Brain microvascular endothelial cell (primary cell): Measurements from ENCODE around the gene HBB.

Experiments used
- DNase-seq: peaks from one replicate; pipeline ENCODE4 v3.0.0-alpha.2; 2020
- H3K27ac ChIP-seq: fragments of 250-450 bp; sonication (Bioruptor Pico); 2 replicates; pipeline ENCODE4 v1.5.1; 2020; ENCODE audit warnings: mild to moderate bottlenecking, moderate library complexity
- H3K27me3 ChIP-seq: fragments of 250-450 bp; sonication (Bioruptor Pico); replicated peaks from 2 replicates; pipeline ENCODE4 v1.5.1; 2020; ENCODE audit warnings: mild to moderate bottlenecking
- H3K36me3 ChIP-seq: fragments of 250-450 bp; sonication (Bioruptor Pico); replicated peaks from 2 replicates; pipeline ENCODE4 v1.5.1; 2020; ENCODE audit warnings: mild to moderate bottlenecking
- H3K4me3 ChIP-seq: 2 replicates; pipeline ENCODE4 v1.5.1; 2011; ENCODE audit warnings: low read depth, mild to moderate bottlenecking, control low read depth, low read length, moderate library complexity
- CTCF ChIP-seq: IDR thresholded peaks from 2 replicates; pipeline ENCODE4 v1.5.1; 2011; ENCODE audit warnings: low read depth, mild to moderate bottlenecking, moderate library complexity, low read length, control low read depth, inconsistent platforms; ENCODE audit errors: missing control alignments
- in situ Hi-C: cut with HindIII; loops from 2 replicates; pipeline ENCODE4 v1.10.0; 2017; ENCODE audit warnings: low sequenced_read_pairs, low pct_ligation_motif_present

Gene HBB

GRCh38 chr11:5204787-5205186 is 22.1 kb downstream of the HBB start:
- TF ChIP-seq CTCF = peak; percentile 62
- peak; percentile 69 for DNase-seq
- H3K36me3 ChIP-seq = no peaks in the 10 kb centered on the region
- in situ Hi-C loops = no loop called here
- H3K27me3 ChIP-seq = no peaks in the 10 kb centered on the region
- H3K4me3 ChIP-seq = no peak overlapping the region
- no peak overlapping the region for H3K27ac ChIP-seq

GRCh38 chr11:5203366-5203765 is 23.5 kb downstream of the HBB start:
- Histone ChIP-seq H3K36me3 (no peaks in the 10 kb centered on the region), H3K4me3 (no peak overlapping the region), H3K27me3 (no peaks in the 10 kb centered on the region), H3K27ac (no peak overlapping the region)
- no peak for DNase-seq
- in situ Hi-C loops = no loop called here
- TF ChIP-seq CTCF = no peak

- TF ChIP-seq CTCF = no peak
- DNase-seq = no peak
- Histone ChIP-seq H3K4me3 (no peak within 1 kb of the TSS), H3K27me3 (no peaks in the 10 kb centered on the region), H3K27ac (no peak within 1 kb of the TSS), H3K36me3 (no peaks in the 10 kb centered on the region)
- in situ Hi-C loops = no loop called here
Observed at GRCh38 chr11:5200582-5200981, 26.3 kb downstream of the HBB start, which contains the start of gene OR51V1. TSS of gene OR51V1 (minus strand) at chr11:5200682. CDS start at chr11:5200682, 0 bp downstream.

- DNase-seq = no peak
- no peak overlapping the region for H3K4me3 ChIP-seq
- no peak overlapping the region for H3K27ac ChIP-seq
Observed at GRCh38 chr11:5198285-5198684, 28.6 kb downstream of the HBB start.

GRCh38 chr11:5197536-5197935 is 29.3 kb downstream of the HBB start:
- H3K36me3 ChIP-seq = no peaks in the 10 kb centered on the region
- no peaks in the 10 kb centered on the region for H3K27me3 ChIP-seq
- peak; percentile 12 for DNase-seq
- no peak overlapping the region for H3K27ac ChIP-seq
- H3K4me3 ChIP-seq = no peak overlapping the region
- in situ Hi-C loops = no loop called here
- TF ChIP-seq CTCF = no peak

More at GRCh38 chr11:5198285-5198684, 28.6 kb downstream of the HBB start:
- no peaks in the 10 kb centered on the region for H3K36me3 ChIP-seq
- H3K27me3 ChIP-seq = no peaks in the 10 kb centered on the region
- no peak for TF ChIP-seq CTCF
- in situ Hi-C loops = no loop called here

DNA sequence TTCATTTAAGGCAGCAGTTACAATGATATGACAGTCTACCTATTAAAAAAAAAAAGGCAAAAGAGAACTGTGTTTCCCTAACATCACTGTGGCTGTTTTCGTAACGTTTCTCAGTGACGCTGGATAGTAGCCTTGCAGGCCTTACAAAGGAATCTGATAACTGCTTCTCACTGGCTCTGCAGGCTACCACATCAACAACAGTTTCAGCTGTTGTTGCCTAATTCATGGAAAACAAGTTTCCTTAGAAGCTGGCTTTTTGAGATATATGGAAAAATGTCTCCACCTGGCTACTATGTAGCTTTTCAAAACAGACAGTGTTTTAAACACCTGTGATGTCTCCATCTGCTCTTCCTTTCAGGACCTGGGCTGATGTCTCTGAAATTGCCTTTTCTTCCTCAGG is 30.1 kb downstream of the HBB start:
- Histone ChIP-seq H3K27ac (no peak overlapping the region), H3K36me3 (no peaks in the 10 kb centered on the region), H3K27me3 (no peaks in the 10 kb centered on the region), H3K4me3 (no peak overlapping the region)
- no peak for DNase-seq
- no peak for TF ChIP-seq CTCF
- in situ Hi-C loops = no loop called here
